K562 (cell line): ENCODE data around the gene PSMD1. TPM values are rescaled to one million over a fixed set of nuclear protein-coding genes. Genes with fewer than 3 reads are reported as not detected.

ENCODE experiments used
- ATAC-seq: fragments of 200-7000 bp; cut with Tn5 transposase; 3 replicates; pipeline ENCODE4 v1.9.1; 2020; ENCODE audit warnings: moderate library complexity
- BruUV-seq: library from RNA; stranded (reverse); fragments of 400-500 nt; replicated peaks from 2 replicates; lab custom pipeline; 2021; lab: Mats Ljungman, UMichigan
- CTCF ChIA-PET: fragments of 300-600 bp; formaldehyde crosslinking; extraction: SDS; loops from one replicate; lab custom pipeline; 2021; ENCODE audit warnings: low intra/inter-chr PET ratio; lab: Yijun Ruan, JAX
- POLR2A ChIA-PET: fragments of 300-600, 350-650 bp; sonication (Branson Sonifier 250); formaldehyde crosslinking; extraction: SDS; loops from one replicate; lab custom pipeline; 2021; ENCODE audit warnings: antibody characterized with exemption, inconsistent platforms; lab: Yijun Ruan, JAX
- DNase-seq, 4 experiments: peaks; one replicate each; pipeline versions ENCODE4 v3.0.0 to v3.0.0-alpha.2; 2011 to 2018; ENCODE audit warnings: low spot score in 3 of 4, mixed read lengths in 3 of 4; ENCODE audit errors: extremely low read depth in 1 of 4
- FAIRE-seq: peaks from 2 replicates; lab custom pipeline; 2011; peaks lifted over from hg19 to GRCh38; lab: Jason Lieb, UNC
- H2AFZ ChIP-seq: 2 replicates; pipeline ENCODE4 v1.6.0; 2011; ENCODE audit warnings: low read depth, low read length, control low read depth, inconsistent platforms
- H3K27ac ChIP-seq: fragments of 200-600 bp; 3 replicates; pipeline ENCODE4 v1.8.0; 2011; ENCODE audit warnings: low read depth, mild to moderate bottlenecking, control low read depth, inconsistent platforms, low read length, moderate library complexity, mixed read lengths; ENCODE audit errors: extremely low read depth
- H3K27me3 ChIP-seq, 2 experiments: fragments of 300-600 bp in 1 of 2; 2 replicates in 1 of 2; 3 replicates in 1 of 2; pipeline versions ENCODE4 v1.6.0 to v1.8.0; 2011; ENCODE audit warnings: inconsistent platforms in 2 of 2, low read length in 2 of 2, mild to moderate bottlenecking in 1 of 2, mixed read lengths in 1 of 2, moderate library complexity in 1 of 2; ENCODE audit not compliant: control insufficient read depth in 2 of 2, insufficient read depth in 2 of 2
- H3K36me3 ChIP-seq: fragments of 300-600 bp; 3 replicates; pipeline ENCODE4 v1.8.0; 2011; ENCODE audit warnings: mild to moderate bottlenecking, low read length, inconsistent platforms; ENCODE audit not compliant: control insufficient read depth, insufficient read depth
- H3K4me1 ChIP-seq, 2 experiments: fragments of 200-600 bp in 1 of 2; replicated peaks in 1 of 2; 2 replicates in 1 of 2; 3 replicates in 1 of 2; pipeline versions ENCODE4 v1.5.1 to v1.8.0; 2011; ENCODE audit warnings: inconsistent platforms in 2 of 2, low read length in 2 of 2, mild to moderate bottlenecking in 1 of 2, mixed read lengths in 1 of 2, moderate library complexity in 1 of 2; ENCODE audit not compliant: control insufficient read depth in 2 of 2, insufficient read depth in 2 of 2
- H3K4me2 ChIP-seq: 2 replicates; pipeline ENCODE4 v1.6.1; 2011; ENCODE audit warnings: low read length, control low read depth, inconsistent platforms, mixed read lengths; ENCODE audit not compliant: insufficient read depth
- H3K4me3 ChIP-seq: fragments of 200-600 bp; sonication (generic), shearing (Covaris generic); 2 replicates; pipeline ENCODE4 v1.5.1; 2016; ENCODE audit warnings: control low read depth, inconsistent platforms
- H3K79me2 ChIP-seq: fragments of 200-600 bp; 3 replicates; pipeline ENCODE4 v1.8.0; 2011; ENCODE audit warnings: low read length, inconsistent platforms; ENCODE audit not compliant: control insufficient read depth, insufficient read depth
- H3K9ac ChIP-seq, 2 experiments: 2 replicates each; pipeline versions ENCODE4 v1.6.0 to v1.6.1; 2011; ENCODE audit warnings: low read depth in 2 of 2, low read length in 2 of 2, control low read depth in 1 of 2, inconsistent platforms in 1 of 2, mild to moderate bottlenecking in 1 of 2, mixed read lengths in 1 of 2; ENCODE audit not compliant: insufficient read depth in 1 of 2
- H3K9me1 ChIP-seq: one replicate; pipeline ENCODE4 v1.6.0; 2011; ENCODE audit warnings: inconsistent platforms, mild to moderate bottlenecking, low read length, moderate library complexity; ENCODE audit not compliant: control insufficient read depth, insufficient read depth
- H3K9me3 ChIP-seq: replicated peaks from 2 replicates; pipeline ENCODE4 v1.5.1; 2011; ENCODE audit warnings: low read depth, low read length, inconsistent platforms; ENCODE audit not compliant: control insufficient read depth, insufficient read depth
- H4K20me1 ChIP-seq: replicated peaks from 2 replicates; pipeline ENCODE4 v1.6.1; 2011; ENCODE audit warnings: low read length, inconsistent platforms, mixed read lengths; ENCODE audit not compliant: control insufficient read depth, insufficient read depth
- CAMTA2 ChIP-seq: fragments of 250-450 bp; sonication (Bioruptor Pico); conservative IDR thresholded peaks from 2 replicates; pipeline ENCODE4 v1.5.1; 2022
- DIDO1 ChIP-seq: fragments of 450-650 bp; IDR thresholded peaks from 2 replicates; pipeline ENCODE4 v1.6.1; 2016; ENCODE audit warnings: low read depth, missing biosample characterization, missing genetic modification characterization
- E2F6 ChIP-seq, 2 experiments: IDR thresholded peaks; 2 replicates each; pipeline ENCODE4 v1.6.1; 2011; ENCODE audit warnings: borderline replicate concordance in 1 of 2, control low read depth in 1 of 2, low read depth in 1 of 2, low read length in 1 of 2, mild to moderate bottlenecking in 1 of 2, mixed read lengths in 1 of 2, moderate library complexity in 1 of 2; ENCODE audit not compliant: insufficient read depth in 1 of 2, insufficient read length in 1 of 2, poor library complexity in 1 of 2, severe bottlenecking in 1 of 2; ENCODE audit errors: extremely low read depth in 1 of 2
- ID3 ChIP-seq, 2 experiments: fragments of 250-450 bp in 1 of 2; fragments of 450-650 bp in 1 of 2; sonication (Bioruptor Pico) in 1 of 2; IDR thresholded peaks; 2 replicates each; pipeline versions ENCODE4 v1.6.1 to v1.8.0; 2016 to 2021; ENCODE audit warnings: mild to moderate bottlenecking in 2 of 2, moderate library complexity in 2 of 2, missing compliant biosample characterization in 1 of 2, missing genetic modification characterization in 1 of 2
- ILK ChIP-seq: fragments of 450-650 bp; IDR thresholded peaks from 2 replicates; pipeline ENCODE4 v1.6.1; 2016; ENCODE audit warnings: missing genetic modification characterization, low read depth, mild to moderate bottlenecking, missing compliant biosample characterization, moderate library complexity, borderline replicate concordance
- NCOA4 ChIP-seq: fragments of 450-650 bp; IDR thresholded peaks from 2 replicates; pipeline ENCODE4 v1.6.1; 2018; ENCODE audit warnings: mild to moderate bottlenecking; ENCODE audit not compliant: partially characterized antibody
- PTRF ChIP-seq: fragments of 450-650 bp; IDR thresholded peaks from 2 replicates; pipeline ENCODE4 v1.6.1; 2016; ENCODE audit warnings: mild to moderate bottlenecking, missing genetic modification characterization, missing compliant biosample characterization
- PYGO2 ChIP-seq: fragments of 450-650 bp; IDR thresholded peaks from 2 replicates; pipeline ENCODE4 v1.6.1; 2016; ENCODE audit warnings: mild to moderate bottlenecking, missing genetic modification characterization, moderate library complexity, missing compliant biosample characterization
- SMAD4 ChIP-seq: fragments of 250-450 bp; sonication (Bioruptor Pico); conservative IDR thresholded peaks from 2 replicates; pipeline ENCODE4 v1.8.0; 2021; ENCODE audit warnings: inconsistent platforms, mild to moderate bottlenecking, moderate library complexity
- SMARCC2 ChIP-seq: fragments of 450-650 bp; IDR thresholded peaks from 2 replicates; pipeline ENCODE4 v1.6.1; 2017; ENCODE audit warnings: antibody characterized with exemption, moderate library complexity, mild to moderate bottlenecking, low read depth
- TAF15 ChIP-seq: fragments of 200-400 bp; formaldehyde crosslinking; IDR thresholded peaks from 2 replicates; pipeline ENCODE4 v1.6.1; 2017; ENCODE audit warnings: mild to moderate bottlenecking, low read depth, low read length, moderate library complexity
- ZBTB11 ChIP-seq, 3 experiments: fragments of 200-800 bp in 1 of 3; fragments of 250-450 bp in 1 of 3; fragments of 450-650 bp in 1 of 3; sonication (Bioruptor Pico) in 1 of 3; sonication (Bioruptor generic) in 1 of 3; formaldehyde crosslinking in 1 of 3; IDR thresholded peaks; 2 replicates each; pipeline versions ENCODE4 v1.6.1 to v1.8.0; 2016 to 2022; ENCODE audit warnings: mild to moderate bottlenecking in 2 of 3, missing genetic modification characterization in 2 of 3, missing compliant biosample characterization in 1 of 3, moderate library complexity in 1 of 3
- ZNF143 ChIP-seq: sonication (generic); formaldehyde crosslinking; IDR thresholded peaks from 2 replicates; pipeline ENCODE4 v1.9.0; 2022; ENCODE audit warnings: mild to moderate bottlenecking, missing genetic modification reagents
- ZNF655 ChIP-seq: fragments of 250-450 bp; sonication (Bioruptor Pico); IDR thresholded peaks from 2 replicates; pipeline ENCODE4 v1.5.0; 2021
- WGBS: fragments of 100-300 bp; shearing (Covaris generic); methylation state at CpG from one replicate; pipeline ENCODE4 v1.1.6; 2016; ENCODE audit warnings: low coverage, mixed read lengths; ENCODE audit not compliant: insufficient coverage; ENCODE audit errors: missing lambda C conversion rate; 5-methylcytosine and 5-hydroxymethylcytosine counted together
- in situ Hi-C: fragments of 300-500 bp; cut with MboI; formaldehyde crosslinking; loops from 4 replicates; pipeline ENCODE4 v1.15.0; 2018; ENCODE audit warnings: inconsistent platforms, mixed read lengths
- intact Hi-C: fragments of 100-400 bp; cut with micrococcal nuclease; formaldehyde crosslinking; loops from 2 replicates; pipeline ENCODE4 v1.14.2; 2022
- polyA plus RNA-seq, 8 experiments: library from polyadenylated mRNA; depleted of rRNA in 4 of 8; stranded (reverse) in 5 of 8; unstranded in 3 of 8; fragments of >200 nt; fragmentation: Nextera tagmentation in 2 of 8; fragmentation: Illumina TruSeq in 1 of 8; extraction: Ambion mirVana in 2 of 8; extraction: Trizol in 1 of 8; gene quantifications; 2 replicates each; pipeline versions ENCODE4 v1.2.1 to v1.2.3, GENCODE V29; 2011 to 2014; ENCODE audit warnings: inconsistent platforms in 1 of 8, missing spikeins in 1 of 8
- total RNA-seq, 7 experiments: library from RNA; depleted of rRNA in 6 of 7; stranded (reverse); fragments of >200 nt in 6 of 7; fragmentation: Illumina TruSeq in 2 of 7; extraction: Trizol in 2 of 7; gene quantifications; 2 replicates each; pipeline versions ENCODE4 v1.2.1 to v1.2.3, GENCODE V29; 2011 to 2021; ENCODE audit warnings: low replicate concordance in 1 of 7

Gene PSMD1
- total and polyA plus RNA-seq, 9 of the 15 experiments (the other 6 are each of a cell fraction or from before 2014, with no cell fraction given): 100 to 257 (median 147) TPM

GRCh38 chr2:231204581-231204980 lies 147.9 kb downstream of the PSMD1 start (continued):
- TF ChIP-seq ZBTB11 (CRISPR knock-in tag; IDR thresholded peaks at IDR 0.05) (no peak), PYGO2 (tag) (no peak), ILK (tag) (no peak), NCOA4 (no peak)

GRCh38 chr2:231207734-231208133 lies 151.1 kb downstream of the PSMD1 start:
- BruUV-seq: no TSS peak
- no peak overlapping the region for H3K9ac ChIP-seq
- TF ChIP-seq ZNF655 (CRISPR knock-in tag): no peak
- TF ChIP-seq ID3 (CRISPR knock-in tag; IDR thresholded peaks at IDR 0.05): no peak
- no peak for TF ChIP-seq ID3 (tag; IDR thresholded peaks at IDR 0.05)
- TF ChIP-seq PTRF: no peak
- TF ChIP-seq SMARCC2: no peak
- TF ChIP-seq CAMTA2: no peak
- TF ChIP-seq SMAD4: no peak
- no peak for TF ChIP-seq TAF15
- no peak for TF ChIP-seq E2F6 (IDR thresholded peaks at IDR 0.05; ENCODE audit: borderline replicate concordance in 1 of 2, extremely low read depth in 1 of 2, insufficient read depth in 1 of 2, insufficient read length in 1 of 2, low read depth in 1 of 2, low read length in 1 of 2, poor library complexity in 1 of 2, severe bottlenecking in 1 of 2)
- TF ChIP-seq DIDO1 (tag): no peak
- no peak for TF ChIP-seq ZNF143

More at GRCh38 chr2:231207734-231208133, 151.1 kb downstream of the PSMD1 start:
- H3K4me3 ChIP-seq: no peak overlapping the region
- whole genome bisulfite sequencing: 2% methylated on average over 4 of the region's 4 CpGs
- H3K9me1 ChIP-seq: no peaks in the 10 kb centered on the region
- intact Hi-C loops: no loop called here
- H4K20me1 ChIP-seq: no peaks in the 10 kb centered on the region
- H3K27ac ChIP-seq: no peak overlapping the region
- POLR2A ChIA-PET: no interaction called here
- no peaks in the 10 kb centered on the region for H3K36me3 ChIP-seq
- no peaks in the 10 kb centered on the region for H3K79me2 ChIP-seq
- H3K4me1 ChIP-seq: no peaks in the 10 kb centered on the region
- no peaks in the 10 kb centered on the region for H3K9me3 ChIP-seq
- no peak overlapping the region for H2AFZ ChIP-seq
- no peak overlapping the region for H3K4me2 ChIP-seq
- peaks cover 0 to 9% of the 10 kb centered on the region in 2 experiments; a peak in 1 of 5 replicates for H3K27me3 ChIP-seq
- CTCF ChIA-PET: no interaction called here
- FAIRE-seq: no peak
- in situ Hi-C loops: no loop called here
- DNase-seq: no peak
- no peak for ATAC-seq
